Sigmoid colon (tissue), 4 donors: ENCODE results near the gene DNASE1L2.

Experiments used
- EP300 ChIP-seq, 4 donors: sonication (generic); formaldehyde crosslinking; IDR thresholded peaks; one replicate each; pipeline ENCODE4 v1.6.1; 2017; ENCODE audit warnings: antibody characterized with exemption in 4 of 4
- POLR2AphosphoS5 ChIP-seq, 4 donors: sonication (generic); formaldehyde crosslinking; IDR thresholded peaks; one replicate each; pipeline ENCODE4 v1.6.1; 2017; ENCODE audit warnings: antibody characterized with exemption in 4 of 4
- TF ChIP-seq, protein P1 (sequence below), 4 experiments: fragments of 450-650 bp in 3 of 4; fragments of 200-600 bp in 1 of 4; IDR thresholded peaks; one replicate each; pipeline ENCODE4 v1.5.1; 2016 to 2019; ENCODE audit warnings: antibody characterized with exemption in 4 of 4, mild to moderate bottlenecking in 3 of 4, moderate library complexity in 2 of 4

- TF ChIP-seq EP300 (IDR thresholded peaks at IDR 0.05) (peak in 1 of 4 donors; percentile 37), POLR2AphosphoS5 (IDR thresholded peaks at IDR 0.05) (peak; percentile 92 to 97 (median 96))
- TF ChIP-seq, protein P1, sequence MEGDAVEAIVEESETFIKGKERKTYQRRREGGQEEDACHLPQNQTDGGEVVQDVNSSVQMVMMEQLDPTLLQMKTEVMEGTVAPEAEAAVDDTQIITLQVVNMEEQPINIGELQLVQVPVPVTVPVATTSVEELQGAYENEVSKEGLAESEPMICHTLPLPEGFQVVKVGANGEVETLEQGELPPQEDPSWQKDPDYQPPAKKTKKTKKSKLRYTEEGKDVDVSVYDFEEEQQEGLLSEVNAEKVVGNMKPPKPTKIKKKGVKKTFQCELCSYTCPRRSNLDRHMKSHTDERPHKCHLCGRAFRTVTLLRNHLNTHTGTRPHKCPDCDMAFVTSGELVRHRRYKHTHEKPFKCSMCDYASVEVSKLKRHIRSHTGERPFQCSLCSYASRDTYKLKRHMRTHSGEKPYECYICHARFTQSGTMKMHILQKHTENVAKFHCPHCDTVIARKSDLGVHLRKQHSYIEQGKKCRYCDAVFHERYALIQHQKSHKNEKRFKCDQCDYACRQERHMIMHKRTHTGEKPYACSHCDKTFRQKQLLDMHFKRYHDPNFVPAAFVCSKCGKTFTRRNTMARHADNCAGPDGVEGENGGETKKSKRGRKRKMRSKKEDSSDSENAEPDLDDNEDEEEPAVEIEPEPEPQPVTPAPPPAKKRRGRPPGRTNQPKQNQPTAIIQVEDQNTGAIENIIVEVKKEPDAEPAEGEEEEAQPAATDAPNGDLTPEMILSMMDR (IDR thresholded peaks at IDR 0.05), result no peak
Measured at GRCh38 chr16:2223221-2223941, 12.9 kb upstream of the DNASE1L2 start, which contains the start of gene E4F1.
